HG03103 (cell line): Measurements from ENCODE around the gene TAF4B.
A peak's percentile ranks its signal among the peaks of the same experiment; 100 is the strongest.

Source experiments
- ATAC-seq: cut with Tn5 transposase; IDR thresholded peaks from one replicate; pipeline ENCODE4 v1.9.1; 2021; ENCODE audit warnings: low read depth; ENCODE audit not compliant: unreplicated experiment

Gene TAF4B

GRCh38 chr18:26304511-26304910 lies 78.3 kb downstream of the TAF4B start:
- ATAC-seq: no peak

GRCh38 chr18:26307161-26307773 lies 81.0 kb downstream of the TAF4B start:
- ATAC-seq: peak; percentile 70

- ATAC-seq: no peak
These were observed 83.0 kb downstream of the TAF4B start for GRCh38 chr18:26309281-26309680.

GRCh38 chr18:26312199-26312598 lies 86.0 kb downstream of the TAF4B start:
- ATAC-seq: no peak

- ATAC-seq: no peak
These were observed 91.2 kb downstream of the TAF4B start for GRCh38 chr18:26317398-26317797.

- ATAC-seq: no peak
These were observed 94.4 kb downstream of the TAF4B start for GRCh38 chr18:26320686-26321085.

- no peak for ATAC-seq
These were observed 96.8 kb downstream of the TAF4B start for GRCh38 chr18:26322890-26323653.

- ATAC-seq: no peak
These were observed 99.5 kb downstream of the TAF4B start for GRCh38 chr18:26325771-26326170.

GRCh38 chr18:26327062-26327461 lies 100.8 kb downstream of the TAF4B start:
- no peak for ATAC-seq

GRCh38 chr18:26332991-26333390 lies 106.7 kb downstream of the TAF4B start:
- ATAC-seq: no peak

- ATAC-seq: no peak
These were observed 108.9 kb downstream of the TAF4B start for GRCh38 chr18:26335156-26335555.

GRCh38 chr18:26335571-26336487 lies 109.6 kb downstream of the TAF4B start:
- ATAC-seq: no peak

GRCh38 chr18:26336572-26336971 lies 110.3 kb downstream of the TAF4B start:
- no peak for ATAC-seq

- no peak for ATAC-seq
These were observed 116.4 kb downstream of the TAF4B start for GRCh38 chr18:26342646-26343045.

- no peak for ATAC-seq
These were observed 124.7 kb downstream of the TAF4B start for GRCh38 chr18:26350961-26351360.

GRCh38 chr18:26356045-26356785 lies 130.0 kb downstream of the TAF4B start:
- ATAC-seq: peak; percentile 52

- no peak for ATAC-seq
These were observed 131.7 kb downstream of the TAF4B start for GRCh38 chr18:26357960-26358359.

GRCh38 chr18:26362021-26362420 lies 135.8 kb downstream of the TAF4B start:
- ATAC-seq: no peak

- no peak for ATAC-seq
These were observed 141.2 kb downstream of the TAF4B start for GRCh38 chr18:26367425-26367824.

- ATAC-seq: no peak
These were observed 143.8 kb downstream of the TAF4B start for GRCh38 chr18:26370037-26370436.

GRCh38 chr18:26376105-26376504 lies 149.9 kb downstream of the TAF4B start:
- no peak for ATAC-seq
